Smooth muscle cell (in vitro differentiated cells): ENCODE data around the gene HIVEP1. TPM values are rescaled to one million over a fixed set of nuclear protein-coding genes. Genes with fewer than 3 reads are reported as not detected.

Source experiments
- DNase-seq: peaks from one replicate; lab custom pipeline; 2025; ENCODE audit not compliant: unreplicated experiment; lab: John Stamatoyannopoulos, UW
- H2AFZ ChIP-seq: fragments of 200-600 bp; sonication (generic); 2 replicates; pipeline ENCODE4 v1.6.0; 2016; ENCODE audit warnings: antibody characterized with exemption, low read depth, mild to moderate bottlenecking
- H3F3A ChIP-seq: fragments of 200-600 bp; sonication (generic); 2 replicates; pipeline ENCODE4 v1.6.0; 2017; ENCODE audit warnings: antibody characterized with exemption, low read depth
- H3K27ac ChIP-seq: fragments of 200-600 bp; sonication (generic); 2 replicates; pipeline ENCODE4 v1.5.1; 2016; ENCODE audit warnings: low read depth, mild to moderate bottlenecking
- H3K27me3 ChIP-seq: fragments of 200-600 bp; sonication (generic); 2 replicates; pipeline ENCODE4 v1.6.1; 2016; ENCODE audit warnings: low read depth, mild to moderate bottlenecking
- H3K36me3 ChIP-seq: fragments of 200-600 bp; sonication (generic); 2 replicates; pipeline ENCODE4 v1.5.1; 2016; ENCODE audit warnings: low read depth
- H3K4me1 ChIP-seq: fragments of 200-600 bp; sonication (generic); 2 replicates; pipeline ENCODE4 v1.5.1; 2016; ENCODE audit warnings: low read depth
- H3K4me2 ChIP-seq: fragments of 200-600 bp; sonication (generic); 2 replicates; pipeline ENCODE4 v1.6.0; 2016; ENCODE audit warnings: mild to moderate bottlenecking
- H3K4me3 ChIP-seq: fragments of 200-600 bp; sonication (generic); 2 replicates; pipeline ENCODE4 v1.5.1; 2016; ENCODE audit warnings: mild to moderate bottlenecking
- H3K79me2 ChIP-seq: fragments of 200-600 bp; sonication (generic); 2 replicates; pipeline ENCODE4 v1.6.0; 2016; ENCODE audit warnings: low read depth, mild to moderate bottlenecking
- H3K9ac ChIP-seq: fragments of 200-600 bp; sonication (generic); 2 replicates; pipeline ENCODE4 v1.6.0; 2016; ENCODE audit warnings: low read depth
- H3K9me3 ChIP-seq: fragments of 200-600 bp; sonication (generic); replicated peaks from 2 replicates; pipeline ENCODE4 v1.5.1; 2016; ENCODE audit warnings: low read depth
- H4K20me1 ChIP-seq: fragments of 200-600 bp; sonication (generic); 2 replicates; pipeline ENCODE4 v1.6.0; 2016; ENCODE audit warnings: low read depth
- WGBS: methylation state at CpG from one replicate; pipeline ENCODE4 v1.1.7; 2016; ENCODE audit warnings: low lambda C conversion rate; 5-methylcytosine and 5-hydroxymethylcytosine counted together
- polyA plus RNA-seq: library from polyadenylated mRNA; unstranded; fragments of >200 nt; fragmentation: Nextera tagmentation; extraction: Ambion mirVana; gene quantifications from 2 replicates; pipeline ENCODE4 v1.2.1, GENCODE V29; 2016
- total RNA-seq: library from RNA; depleted of rRNA; stranded (reverse); fragments of >200 nt; gene quantifications from 2 replicates; pipeline ENCODE4 v1.2.3, GENCODE V29; 2014
- TF ChIP-seq, protein P1 (sequence below): fragments of 200-600 bp; sonication (generic); IDR thresholded peaks from 2 replicates; pipeline ENCODE4 v1.5.1; 2017; ENCODE audit warnings: borderline replicate concordance, mild to moderate bottlenecking, antibody characterized with exemption; ENCODE audit not compliant: insufficient read depth, poor library complexity, severe bottlenecking

HIVEP1 gene
- total and polyA plus RNA-seq, 2 experiments from 2014 or later: 6.8 to 58.8 TPM

DNA sequence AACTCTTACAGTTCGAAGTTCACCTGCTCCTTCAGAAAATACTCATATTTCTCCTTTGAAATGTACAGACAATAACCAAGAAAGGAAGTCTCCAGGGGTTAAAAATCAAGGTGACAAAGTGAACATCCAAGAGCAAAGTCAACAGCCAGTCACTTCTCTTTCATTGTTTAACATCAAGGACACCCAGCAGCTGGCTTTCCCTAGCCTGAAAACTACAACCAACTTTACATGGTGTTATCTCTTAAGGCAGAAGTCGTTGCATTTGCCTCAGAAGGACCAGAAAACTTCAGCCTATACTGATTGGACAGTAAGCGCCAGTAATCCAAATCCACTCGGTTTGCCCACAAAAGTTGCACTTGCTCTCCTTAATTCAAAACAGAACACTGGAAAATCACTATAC, 113.3 kb downstream of the HIVEP1 start:
- Histone ChIP-seq H3K4me3 (no peak overlapping the region), H3K4me2 (no peak overlapping the region), H3K4me1 (no peaks in the 10 kb centered on the region), H3K27ac (no peak overlapping the region), H4K20me1 (peaks cover 33% of the 10 kb centered on the region), H3K36me3 (peaks cover 36% of the 10 kb centered on the region), H2AFZ (no peak overlapping the region), H3K27me3 (no peaks in the 10 kb centered on the region), H3K79me2 (peaks cover 4% of the 10 kb centered on the region), H3F3A (no peaks in the 10 kb centered on the region), H3K9me3 (no peaks in the 10 kb centered on the region), H3K9ac (no peak overlapping the region)
- TF ChIP-seq, protein P1, sequence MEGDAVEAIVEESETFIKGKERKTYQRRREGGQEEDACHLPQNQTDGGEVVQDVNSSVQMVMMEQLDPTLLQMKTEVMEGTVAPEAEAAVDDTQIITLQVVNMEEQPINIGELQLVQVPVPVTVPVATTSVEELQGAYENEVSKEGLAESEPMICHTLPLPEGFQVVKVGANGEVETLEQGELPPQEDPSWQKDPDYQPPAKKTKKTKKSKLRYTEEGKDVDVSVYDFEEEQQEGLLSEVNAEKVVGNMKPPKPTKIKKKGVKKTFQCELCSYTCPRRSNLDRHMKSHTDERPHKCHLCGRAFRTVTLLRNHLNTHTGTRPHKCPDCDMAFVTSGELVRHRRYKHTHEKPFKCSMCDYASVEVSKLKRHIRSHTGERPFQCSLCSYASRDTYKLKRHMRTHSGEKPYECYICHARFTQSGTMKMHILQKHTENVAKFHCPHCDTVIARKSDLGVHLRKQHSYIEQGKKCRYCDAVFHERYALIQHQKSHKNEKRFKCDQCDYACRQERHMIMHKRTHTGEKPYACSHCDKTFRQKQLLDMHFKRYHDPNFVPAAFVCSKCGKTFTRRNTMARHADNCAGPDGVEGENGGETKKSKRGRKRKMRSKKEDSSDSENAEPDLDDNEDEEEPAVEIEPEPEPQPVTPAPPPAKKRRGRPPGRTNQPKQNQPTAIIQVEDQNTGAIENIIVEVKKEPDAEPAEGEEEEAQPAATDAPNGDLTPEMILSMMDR: no peak
- whole genome bisulfite sequencing: 81% methylated on average over 4 of the region's 4 CpGs
- no peak for DNase-seq

DNA sequence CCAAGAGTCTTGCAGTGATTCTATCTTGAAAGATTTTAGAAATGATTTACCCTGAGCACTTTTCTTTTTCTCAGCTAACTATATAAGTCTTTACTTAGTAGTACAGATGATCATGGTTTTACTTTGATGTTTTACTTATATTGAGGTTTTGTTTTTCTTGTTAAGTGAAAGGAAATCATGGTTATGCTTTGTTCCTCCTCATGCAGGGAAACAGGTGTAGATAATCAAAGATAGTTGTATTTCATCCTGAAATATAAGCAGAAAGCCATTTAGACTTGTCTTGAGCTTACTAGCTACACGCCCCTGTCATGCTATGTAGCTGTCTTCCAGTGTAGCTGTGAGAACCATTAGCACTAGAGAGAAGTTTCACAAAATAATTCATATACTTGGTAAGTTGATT, 113.9 kb downstream of the HIVEP1 start:
- peaks cover 4% of the 10 kb centered on the region for H3K79me2 ChIP-seq
- DNase-seq: no peak
- H2AFZ ChIP-seq: no peak overlapping the region
- H3K4me1 ChIP-seq: no peaks in the 10 kb centered on the region
- no peaks in the 10 kb centered on the region for H3F3A ChIP-seq
- no peak overlapping the region for H3K4me2 ChIP-seq
- H4K20me1 ChIP-seq: peaks cover 38% of the 10 kb centered on the region
- WGBS: 97% methylated on average over 1 of the region's 1 CpG
- H3K9ac ChIP-seq: no peak overlapping the region
- no peaks in the 10 kb centered on the region for H3K9me3 ChIP-seq
- H3K36me3 ChIP-seq: peaks cover 31% of the 10 kb centered on the region
- H3K4me3 ChIP-seq: no peak overlapping the region
- no peak overlapping the region for H3K27ac ChIP-seq
- TF ChIP-seq, protein P1: no peak
- H3K27me3 ChIP-seq: no peaks in the 10 kb centered on the region

DNA sequence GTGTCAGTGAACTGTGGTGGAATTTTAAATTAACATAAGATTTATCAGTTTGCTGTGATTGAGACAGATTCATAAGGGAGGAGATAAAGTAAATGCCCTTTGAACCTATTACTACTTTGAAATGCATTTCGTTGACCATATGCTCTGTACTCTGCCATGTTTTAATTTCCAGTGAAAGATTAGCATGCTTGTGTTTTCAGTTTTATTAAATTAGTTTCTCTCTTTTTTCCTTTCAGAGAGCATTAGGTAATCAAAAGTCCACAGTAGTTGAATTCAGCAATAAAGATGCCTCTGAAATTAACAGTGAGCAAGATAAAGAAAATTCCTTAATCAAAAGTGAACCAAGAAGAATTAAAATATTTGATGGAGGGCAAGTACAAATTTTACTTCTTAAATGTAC, 117.4 kb downstream of the HIVEP1 start:
- TF ChIP-seq, protein P1: no peak
- WGBS: 91% methylated on average over 1 of the region's 1 CpG

More for the DNA sequence above, 117.4 kb downstream of the HIVEP1 start:
- no peak for DNase-seq
- no peaks in the 10 kb centered on the region for H3F3A ChIP-seq
- H4K20me1 ChIP-seq: peaks cover 42% of the 10 kb centered on the region
- H3K4me1 ChIP-seq: no peaks in the 10 kb centered on the region
- no peak overlapping the region for H3K9ac ChIP-seq
- no peaks in the 10 kb centered on the region for H3K9me3 ChIP-seq
- H3K36me3 ChIP-seq: peaks cover 26% of the 10 kb centered on the region
- no peak overlapping the region for H2AFZ ChIP-seq
- no peak overlapping the region for H3K4me2 ChIP-seq
- H3K27ac ChIP-seq: no peak overlapping the region
- H3K79me2 ChIP-seq: peaks cover 4% of the 10 kb centered on the region
- no peaks in the 10 kb centered on the region for H3K27me3 ChIP-seq
- no peak overlapping the region for H3K4me3 ChIP-seq
